Brain microvascular endothelial cell (primary cell): ENCODE data around the gene FAAP20.
A peak's percentile ranks its signal among the peaks of the same experiment; 100 is the strongest.

Source experiments
- DNase-seq: peaks from one replicate; pipeline ENCODE4 v3.0.0-alpha.2; 2020
- H3K27ac ChIP-seq: fragments of 250-450 bp; sonication (Bioruptor Pico); 2 replicates; pipeline ENCODE4 v1.5.1; 2020; ENCODE audit warnings: mild to moderate bottlenecking, moderate library complexity
- H3K27me3 ChIP-seq: fragments of 250-450 bp; sonication (Bioruptor Pico); replicated peaks from 2 replicates; pipeline ENCODE4 v1.5.1; 2020; ENCODE audit warnings: mild to moderate bottlenecking
- H3K36me3 ChIP-seq: fragments of 250-450 bp; sonication (Bioruptor Pico); replicated peaks from 2 replicates; pipeline ENCODE4 v1.5.1; 2020; ENCODE audit warnings: mild to moderate bottlenecking
- H3K4me3 ChIP-seq: 2 replicates; pipeline ENCODE4 v1.5.1; 2011; ENCODE audit warnings: low read depth, mild to moderate bottlenecking, control low read depth, low read length, moderate library complexity
- in situ Hi-C: cut with HindIII; loops from 2 replicates; pipeline ENCODE4 v1.10.0; 2017; ENCODE audit warnings: low sequenced_read_pairs, low pct_ligation_motif_present
- TF ChIP-seq, protein P1 (sequence below): IDR thresholded peaks from 2 replicates; pipeline ENCODE4 v1.5.1; 2011; ENCODE audit warnings: low read depth, mild to moderate bottlenecking, moderate library complexity, low read length, control low read depth, inconsistent platforms; ENCODE audit errors: missing control alignments

FAAP20 gene

DNA sequence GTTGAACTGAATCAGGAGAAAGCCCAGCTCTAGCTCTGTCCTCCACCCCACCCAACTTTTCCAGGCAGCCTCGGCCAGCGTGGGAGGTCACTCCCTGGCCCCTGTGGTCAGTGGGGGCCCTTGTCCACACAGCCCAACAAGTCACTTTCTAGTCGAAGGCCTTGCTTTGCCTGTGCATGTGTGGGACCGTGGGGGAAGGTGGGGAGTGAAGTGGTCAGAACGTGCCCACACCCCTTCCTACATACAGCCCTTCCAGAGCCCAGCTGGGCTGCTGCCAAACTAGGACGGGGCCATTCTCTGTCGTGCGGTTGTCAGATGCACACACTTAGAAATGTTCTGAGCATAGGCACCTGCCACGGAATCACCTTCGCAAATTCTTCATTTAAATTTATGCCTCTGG lies 18.0 kb downstream of the FAAP20 start:
- Histone ChIP-seq H3K4me3 (no peak overlapping the region), H3K27me3 (no peaks in the 10 kb centered on the region), H3K36me3 (no peaks in the 10 kb centered on the region), H3K27ac (no peak overlapping the region)
- TF ChIP-seq, protein P1, sequence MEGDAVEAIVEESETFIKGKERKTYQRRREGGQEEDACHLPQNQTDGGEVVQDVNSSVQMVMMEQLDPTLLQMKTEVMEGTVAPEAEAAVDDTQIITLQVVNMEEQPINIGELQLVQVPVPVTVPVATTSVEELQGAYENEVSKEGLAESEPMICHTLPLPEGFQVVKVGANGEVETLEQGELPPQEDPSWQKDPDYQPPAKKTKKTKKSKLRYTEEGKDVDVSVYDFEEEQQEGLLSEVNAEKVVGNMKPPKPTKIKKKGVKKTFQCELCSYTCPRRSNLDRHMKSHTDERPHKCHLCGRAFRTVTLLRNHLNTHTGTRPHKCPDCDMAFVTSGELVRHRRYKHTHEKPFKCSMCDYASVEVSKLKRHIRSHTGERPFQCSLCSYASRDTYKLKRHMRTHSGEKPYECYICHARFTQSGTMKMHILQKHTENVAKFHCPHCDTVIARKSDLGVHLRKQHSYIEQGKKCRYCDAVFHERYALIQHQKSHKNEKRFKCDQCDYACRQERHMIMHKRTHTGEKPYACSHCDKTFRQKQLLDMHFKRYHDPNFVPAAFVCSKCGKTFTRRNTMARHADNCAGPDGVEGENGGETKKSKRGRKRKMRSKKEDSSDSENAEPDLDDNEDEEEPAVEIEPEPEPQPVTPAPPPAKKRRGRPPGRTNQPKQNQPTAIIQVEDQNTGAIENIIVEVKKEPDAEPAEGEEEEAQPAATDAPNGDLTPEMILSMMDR, result no peak
- no peak for DNase-seq
- in situ Hi-C loops, result no loop called here

DNA sequence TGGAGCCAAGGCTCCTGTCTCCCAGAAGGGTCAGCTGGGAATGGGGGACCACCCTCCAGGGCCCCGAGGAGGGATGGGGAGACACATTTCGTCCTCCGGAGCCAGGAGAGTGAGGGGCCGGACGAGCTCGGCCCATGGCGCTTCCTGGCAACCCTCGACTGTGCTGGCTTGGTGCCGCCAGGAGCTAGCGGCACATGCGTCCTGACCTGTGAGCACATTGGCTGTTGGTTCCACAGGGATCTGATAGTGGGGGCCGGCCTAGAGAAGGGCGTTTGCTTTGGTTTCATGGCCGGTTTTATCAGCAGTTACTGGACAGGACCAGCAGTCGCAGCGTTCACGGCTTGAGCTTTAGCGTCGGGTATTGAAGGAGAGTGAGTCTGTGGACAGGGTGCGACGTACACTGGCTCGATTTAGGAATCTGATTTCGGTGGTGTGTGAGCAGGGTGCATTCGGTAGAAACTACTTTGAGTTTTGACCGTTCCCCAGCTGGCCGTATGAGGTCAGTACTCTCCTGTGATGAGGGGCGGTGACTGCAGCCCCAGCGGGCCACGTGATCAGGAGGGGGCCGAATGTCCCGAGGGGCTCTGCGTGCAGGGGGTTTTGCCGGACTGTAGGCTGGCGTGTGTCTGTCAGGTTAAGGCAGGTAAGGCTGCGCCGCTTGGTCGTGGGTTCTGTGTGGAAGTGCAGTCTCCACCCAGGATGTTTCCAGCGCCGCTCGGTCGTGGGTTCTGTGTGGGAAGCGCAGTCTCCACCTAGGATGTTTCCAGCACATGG lies 18.7 kb downstream of the FAAP20 start:
- H3K4me3 ChIP-seq, result no peak overlapping the region
- no peak overlapping the region for H3K27ac ChIP-seq
- no peaks in the 10 kb centered on the region for H3K27me3 ChIP-seq
- DNase-seq, result no peak
- in situ Hi-C loops, result no loop called here
- TF ChIP-seq, protein P1, result no peak
- no peaks in the 10 kb centered on the region for H3K36me3 ChIP-seq

DNA sequence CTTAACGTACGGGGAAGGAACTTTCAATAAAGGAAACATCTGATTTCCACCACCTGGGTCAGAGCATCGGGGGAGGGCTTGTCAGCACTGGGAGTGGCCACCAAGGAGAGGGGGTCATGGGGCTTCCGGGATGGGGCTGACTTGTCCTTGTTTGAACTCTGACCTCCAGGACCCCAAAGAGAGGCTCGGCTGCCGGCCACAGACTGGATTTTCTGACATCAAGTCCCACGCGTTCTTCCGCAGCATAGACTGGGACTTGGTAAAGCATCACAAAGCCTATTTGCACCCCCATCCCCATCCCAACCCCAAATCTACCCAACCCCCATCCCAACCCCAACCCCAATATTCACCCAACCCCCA lies 19.5 kb downstream of the FAAP20 start:
- Histone ChIP-seq H3K36me3 (no peaks in the 10 kb centered on the region), H3K27ac (no peak overlapping the region), H3K27me3 (no peaks in the 10 kb centered on the region), H3K4me3 (no peak overlapping the region)
- no peak for DNase-seq
- TF ChIP-seq, protein P1, result no peak
- in situ Hi-C loops, result no loop called here

DNA sequence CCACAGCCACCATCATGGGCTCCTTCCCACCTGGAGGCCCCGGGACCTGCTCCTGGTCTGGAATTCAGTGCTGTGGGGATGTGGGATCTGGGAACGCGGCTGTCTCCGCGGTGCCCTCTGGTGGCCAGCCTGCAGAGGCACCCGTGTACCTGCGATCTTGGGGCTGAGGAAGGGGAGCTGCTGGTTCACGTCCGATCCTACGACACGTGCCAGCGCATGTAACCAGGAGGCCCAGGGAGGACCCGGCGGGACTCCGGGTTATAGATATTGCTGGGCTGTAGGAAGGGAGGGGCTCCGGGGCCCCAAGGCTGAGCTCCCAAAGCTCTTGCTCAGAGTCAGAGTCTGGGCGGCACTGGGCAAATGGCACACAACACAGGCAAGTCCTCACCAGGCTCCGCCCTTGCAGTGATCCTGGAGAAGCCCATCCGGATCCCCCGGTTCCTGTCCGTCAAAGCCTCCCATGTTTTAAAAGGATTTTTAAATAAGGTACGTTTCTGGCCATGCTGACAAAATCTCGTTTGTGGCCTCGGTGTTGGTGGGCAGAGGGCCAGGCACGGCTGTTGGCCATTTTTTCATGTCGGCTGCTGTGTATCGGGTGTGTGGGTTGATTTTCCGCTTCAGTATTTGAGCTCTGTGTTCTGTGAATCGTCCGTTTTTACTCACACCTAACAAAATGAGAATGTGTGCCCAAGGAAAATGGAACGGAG lies 20.1 kb downstream of the FAAP20 start:
- no peak for DNase-seq
- TF ChIP-seq, protein P1, result peak; percentile 96
- Histone ChIP-seq H3K27me3 (no peaks in the 10 kb centered on the region), H3K27ac (no peak overlapping the region), H3K36me3 (no peaks in the 10 kb centered on the region), H3K4me3 (no peak overlapping the region)
- in situ Hi-C loops, result no loop called here

DNA sequence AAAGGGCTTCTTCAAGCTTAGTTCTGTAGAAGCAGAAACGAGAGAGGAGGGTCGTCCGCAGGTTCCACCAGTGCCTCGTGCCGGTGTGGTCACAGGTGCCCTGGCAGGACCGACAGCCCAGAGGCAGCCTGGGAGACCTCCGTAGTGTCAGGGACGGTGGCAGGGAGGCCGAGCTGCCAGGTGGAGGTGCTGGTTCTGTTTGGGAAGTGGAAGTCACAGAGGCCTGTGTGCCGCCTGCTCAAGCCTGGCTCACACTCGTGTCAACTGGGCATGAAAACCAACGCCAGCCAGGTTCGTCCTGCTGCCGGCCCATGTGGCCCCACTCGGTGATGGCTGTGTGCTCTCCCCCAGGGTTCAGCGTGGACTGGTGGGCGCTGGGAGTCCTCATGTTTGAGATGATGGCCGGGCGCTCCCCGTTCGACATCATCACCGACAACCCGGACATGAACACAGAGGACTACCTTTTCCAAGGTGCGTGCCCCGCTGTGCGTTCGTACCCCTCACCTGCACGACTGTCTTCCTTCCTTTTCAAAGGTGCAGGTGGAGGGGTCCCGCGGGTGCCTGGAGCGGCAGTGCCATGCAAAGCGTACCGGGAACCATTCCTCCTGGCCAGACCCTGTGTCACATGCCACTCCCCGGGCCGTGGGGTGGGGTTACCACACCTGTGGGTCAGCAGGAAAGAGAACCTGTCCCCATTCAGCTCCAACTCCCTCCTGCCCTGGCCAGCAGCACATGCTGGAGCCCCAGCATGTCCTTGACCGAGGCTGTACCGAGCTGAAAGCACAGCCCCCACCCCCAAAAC lies 20.8 kb downstream of the FAAP20 start:
- TF ChIP-seq, protein P1, result no peak
- in situ Hi-C loops, result no loop called here
- DNase-seq, result no peak
- no peaks in the 10 kb centered on the region for H3K36me3 ChIP-seq
- H3K4me3 ChIP-seq, result no peak overlapping the region
- no peaks in the 10 kb centered on the region for H3K27me3 ChIP-seq
- H3K27ac ChIP-seq, result no peak overlapping the region
